ENCODE data around the gene RBM5. TPM values are rescaled to one million over a fixed set of nuclear protein-coding genes. Genes with fewer than 3 reads are reported as not detected.

The RBM5 gene
- total RNA-seq, 1 donor from 2014 or later, result 213 TPM

GRCh38 chr3:50167841-50168209 is 79.1 kb downstream of the RBM5 start:
- TF ChIP-seq CTCF (IDR thresholded peaks at IDR 0.05), result no peak
- Mint-ChIP-seq H3K27ac (ENCODE audit: unreplicated experiment) (no peak overlapping the region), H3K9me3 (ENCODE audit: unreplicated experiment) (no peaks in the 10 kb centered on the region), H3K4me1 (ENCODE audit: unreplicated experiment) (peaks cover 46% of the 10 kb centered on the region), H3K36me3 (ENCODE audit: unreplicated experiment) (no peaks in the 10 kb centered on the region), H3K27me3 (ENCODE audit: unreplicated experiment) (no peaks in the 10 kb centered on the region), H3K4me3 (ENCODE audit: unreplicated experiment) (no peak overlapping the region)
- DNase-seq (ENCODE audit: extremely low spot score, unreplicated experiment), result no peak

- no peak overlapping the region for H3K4me3 Mint-ChIP-seq (ENCODE audit: unreplicated experiment)
- TF ChIP-seq CTCF (IDR thresholded peaks at IDR 0.05), result no peak
- H3K4me1 Mint-ChIP-seq (ENCODE audit: unreplicated experiment), result peaks cover 43% of the 10 kb centered on the region
- H3K27ac Mint-ChIP-seq (ENCODE audit: unreplicated experiment), result no peak overlapping the region
- DNase-seq (ENCODE audit: extremely low spot score, unreplicated experiment), result no peak
- no peaks in the 10 kb centered on the region for H3K36me3 Mint-ChIP-seq (ENCODE audit: unreplicated experiment)
- H3K9me3 Mint-ChIP-seq (ENCODE audit: unreplicated experiment), result no peaks in the 10 kb centered on the region
- H3K27me3 Mint-ChIP-seq (ENCODE audit: unreplicated experiment), result no peaks in the 10 kb centered on the region
Observed at GRCh38 chr3:50168388-50168787, 79.7 kb downstream of the RBM5 start.

Other genes starting within 250 kb of the RBM5 start
- gene TRAIP, start 232.4 kb upstream of the RBM5 start, total RNA-seq, result 3.4 and 5.3 TPM in 2 replicates
- not detected in 2 replicates for gene CAMKV, start 219.0 kb upstream of the RBM5 start, total RNA-seq
- gene MST1R, start 185.0 kb upstream of the RBM5 start, total RNA-seq, result 1.1 and 1.8 TPM in 2 replicates
- gene MON1A, start 159.1 kb upstream of the RBM5 start, total RNA-seq, result 12.8 and 13.8 TPM in 2 replicates
- gene RBM6, start 148.8 kb upstream of the RBM5 start, total RNA-seq, result 91.5 and 97.4 TPM in 2 replicates
- gene SEMA3F, start 66.4 kb downstream of the RBM5 start, total RNA-seq, result 11.8 and 12.9 TPM in 2 replicates
- gene GNAT1, start 102.7 kb downstream of the RBM5 start, total RNA-seq, result not detected in 2 replicates
- gene SLC38A3, start 116.4 kb downstream of the RBM5 start, total RNA-seq, result 3.9 and 4.5 TPM in 2 replicates
- 340 and 357 TPM in 2 replicates for gene GNAI2, start 147.3 kb downstream of the RBM5 start, total RNA-seq
- 5.5 and 8.1 TPM in 2 replicates for gene SEMA3B, start 180.2 kb downstream of the RBM5 start, total RNA-seq
- not detected in 2 replicates for gene LSMEM2, start 190.2 kb downstream of the RBM5 start, total RNA-seq
- gene IFRD2, start 203.5 kb downstream of the RBM5 start, total RNA-seq, result 43.3 and 54.2 TPM in 2 replicates
- gene HYAL3, start 210.5 kb downstream of the RBM5 start, total RNA-seq, result 2.3 and 3.0 TPM in 2 replicates
- 14.3 and 16.2 TPM in 2 replicates for gene NAA80, start 210.5 kb downstream of the RBM5 start, total RNA-seq
- gene HYAL1, start 214.7 kb downstream of the RBM5 start, total RNA-seq, result 0.60 and 0.83 TPM in 2 replicates
- 34.1 and 37.0 TPM in 2 replicates for gene HYAL2, start 233.8 kb downstream of the RBM5 start, total RNA-seq
- 16.9 and 18.3 TPM in 2 replicates for gene TUSC2, start 239.3 kb downstream of the RBM5 start, total RNA-seq